Muscle layer of colon (tissue), 2 donors: Measurements from ENCODE around the gene SUSD1.

ENCODE experiments used
- H3K27ac ChIP-seq: one replicate; pipeline ENCODE4 v1.7.0; 2013; ENCODE audit warnings: low read depth, mild to moderate bottlenecking, low read length, moderate library complexity
- H3K27me3 ChIP-seq, 2 donors: one replicate each; pipeline ENCODE4 v1.7.0; 2013; ENCODE audit warnings: low read length in 2 of 2, mild to moderate bottlenecking in 2 of 2; ENCODE audit not compliant: insufficient read depth in 2 of 2, control insufficient read depth in 1 of 2
- H3K36me3 ChIP-seq: one replicate; pipeline ENCODE4 v1.7.0; 2013; ENCODE audit warnings: mild to moderate bottlenecking, low read length; ENCODE audit not compliant: insufficient read depth
- H3K4me1 ChIP-seq: one replicate; pipeline ENCODE4 v1.7.0; 2013; ENCODE audit warnings: mild to moderate bottlenecking, low read length; ENCODE audit not compliant: insufficient read depth
- H3K4me3 ChIP-seq, 2 donors: one replicate each; pipeline ENCODE4 v1.7.0; 2013; ENCODE audit warnings: low read length in 2 of 2, low read depth in 1 of 2, mild to moderate bottlenecking in 1 of 2, moderate library complexity in 1 of 2
- H3K9ac ChIP-seq: one replicate; pipeline ENCODE4 v1.7.0; 2013; ENCODE audit warnings: low read length
- H3K9me3 ChIP-seq: one replicate; pipeline ENCODE4 v1.7.0; 2013; ENCODE audit warnings: mild to moderate bottlenecking, low read length
- donor health status: abdominal sarcoma.
- donor health status: Adenocarcinoma of cecum.

The SUSD1 gene

GRCh38 chr9:112032743-112033142, 142.4 kb downstream of the SUSD1 start:
- Histone ChIP-seq H3K27ac (no peak overlapping the region), H3K27me3 (no peaks in the 10 kb centered on the region), H3K4me1 (peaks cover 12% of the 10 kb centered on the region), H3K9ac (no peak overlapping the region), H3K4me3 (no peak overlapping the region), H3K9me3 (no peaks in the 10 kb centered on the region), H3K36me3 (no peaks in the 10 kb centered on the region)

DNA sequence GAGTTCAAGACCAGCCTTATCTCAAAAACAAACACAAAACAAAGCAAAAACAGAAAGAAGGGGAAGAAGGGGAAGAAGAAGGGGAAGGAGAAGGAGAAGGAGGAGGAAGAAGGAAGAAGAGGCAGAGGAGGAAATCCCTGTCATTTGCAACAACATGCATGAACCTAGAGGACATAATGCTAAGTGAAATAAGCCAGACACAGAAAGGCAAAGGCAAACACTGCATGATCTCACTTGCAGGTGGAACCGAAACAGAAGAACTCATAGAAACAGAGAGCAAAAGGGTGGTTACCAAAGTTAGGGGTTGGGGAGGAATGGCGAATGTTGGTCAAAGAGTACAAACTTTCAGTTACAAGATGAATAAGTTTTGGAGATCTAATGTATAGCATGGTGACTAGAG, 143.1 kb downstream of the SUSD1 start:
- Histone ChIP-seq H3K9me3 (no peaks in the 10 kb centered on the region), H3K36me3 (no peaks in the 10 kb centered on the region), H3K27ac (no peak overlapping the region), H3K4me1 (peaks cover 8% of the 10 kb centered on the region), H3K27me3 (no peaks in the 10 kb centered on the region), H3K9ac (no peak overlapping the region), H3K4me3 (no peak overlapping the region)

GRCh38 chr9:112031400-112031799, 143.7 kb downstream of the SUSD1 start:
- peaks cover 8% of the 10 kb centered on the region for H3K4me1 ChIP-seq
- H3K27ac ChIP-seq, result no peak overlapping the region
- no peaks in the 10 kb centered on the region for H3K27me3 ChIP-seq
- no peaks in the 10 kb centered on the region for H3K9me3 ChIP-seq
- H3K9ac ChIP-seq, result no peak overlapping the region
- no peaks in the 10 kb centered on the region for H3K36me3 ChIP-seq
- H3K4me3 ChIP-seq, result no peak overlapping the region

- Histone ChIP-seq H3K27ac (no peak overlapping the region), H3K27me3 (no peaks in the 10 kb centered on the region), H3K36me3 (no peaks in the 10 kb centered on the region), H3K4me3 (no peak overlapping the region), H3K9me3 (no peaks in the 10 kb centered on the region), H3K4me1 (peaks cover 8% of the 10 kb centered on the region), H3K9ac (no peak overlapping the region)
Observed at GRCh38 chr9:112029921-112030444, 145.1 kb downstream of the SUSD1 start.

DNA sequence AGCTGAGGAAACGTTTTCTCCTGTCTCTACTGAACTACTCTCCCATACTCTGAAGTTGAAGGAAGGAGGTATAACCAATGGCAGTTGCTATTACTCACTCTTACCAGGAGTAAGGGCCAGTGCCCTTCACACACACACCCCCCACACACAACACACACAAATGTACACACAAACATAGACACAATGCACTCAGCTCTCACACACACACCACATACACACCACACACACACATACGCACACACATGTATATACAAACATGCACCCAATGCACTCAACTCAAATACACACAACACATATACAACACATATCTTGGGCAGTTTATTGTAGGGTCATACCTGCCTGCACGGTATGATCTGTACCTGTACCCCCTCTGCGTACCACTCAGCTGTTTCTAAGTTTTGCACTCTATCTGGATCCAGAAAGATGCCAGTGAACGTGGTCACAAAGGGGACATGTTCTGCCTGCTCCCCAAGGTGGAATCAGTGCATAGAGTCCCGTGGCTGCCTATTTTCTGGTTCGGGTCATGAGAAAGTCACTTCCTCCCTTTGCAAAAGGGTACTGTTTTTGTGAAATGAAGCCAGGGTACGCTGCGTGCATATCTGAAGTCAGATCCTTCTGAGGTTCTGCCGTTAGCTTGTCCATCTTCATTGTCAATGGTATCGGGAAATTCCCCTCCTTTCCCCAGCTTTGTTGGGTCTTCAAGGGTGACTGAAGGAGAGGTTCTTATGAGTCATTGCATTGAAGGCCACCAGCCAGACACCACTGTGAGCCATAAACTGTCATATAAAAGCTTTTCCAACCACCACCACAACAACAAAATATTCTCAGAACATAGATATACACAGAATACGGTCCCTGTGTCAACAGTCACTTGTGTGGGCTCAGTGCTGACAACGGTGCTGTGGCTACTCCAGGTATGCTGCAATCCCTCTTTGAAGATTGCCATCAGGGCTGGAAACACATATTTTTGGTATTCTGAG, 146.6 kb downstream of the SUSD1 start:
- H3K27me3 ChIP-seq, result no peaks in the 10 kb centered on the region
- peaks cover 8% of the 10 kb centered on the region for H3K4me1 ChIP-seq
- H3K36me3 ChIP-seq, result no peaks in the 10 kb centered on the region
- H3K9me3 ChIP-seq, result no peaks in the 10 kb centered on the region
- H3K9ac ChIP-seq, result no peak overlapping the region
- H3K27ac ChIP-seq, result no peak overlapping the region
- no peak overlapping the region for H3K4me3 ChIP-seq

- H3K36me3 ChIP-seq, result no peaks in the 10 kb centered on the region
- no peak overlapping the region for H3K4me3 ChIP-seq
- no peaks in the 10 kb centered on the region for H3K27me3 ChIP-seq
- H3K9ac ChIP-seq, result no peak overlapping the region
- no peaks in the 10 kb centered on the region for H3K9me3 ChIP-seq
- H3K27ac ChIP-seq, result no peak overlapping the region
- H3K4me1 ChIP-seq, result peaks cover 16% of the 10 kb centered on the region
Observed at GRCh38 chr9:112025850-112026249, 149.2 kb downstream of the SUSD1 start.

- Histone ChIP-seq H3K27me3 (no peaks in the 10 kb centered on the region), H3K9ac (no peak overlapping the region), H3K4me3 (no peak overlapping the region)
Observed at GRCh38 chr9:112021742-112022141, 153.4 kb downstream of the SUSD1 start.

DNA sequence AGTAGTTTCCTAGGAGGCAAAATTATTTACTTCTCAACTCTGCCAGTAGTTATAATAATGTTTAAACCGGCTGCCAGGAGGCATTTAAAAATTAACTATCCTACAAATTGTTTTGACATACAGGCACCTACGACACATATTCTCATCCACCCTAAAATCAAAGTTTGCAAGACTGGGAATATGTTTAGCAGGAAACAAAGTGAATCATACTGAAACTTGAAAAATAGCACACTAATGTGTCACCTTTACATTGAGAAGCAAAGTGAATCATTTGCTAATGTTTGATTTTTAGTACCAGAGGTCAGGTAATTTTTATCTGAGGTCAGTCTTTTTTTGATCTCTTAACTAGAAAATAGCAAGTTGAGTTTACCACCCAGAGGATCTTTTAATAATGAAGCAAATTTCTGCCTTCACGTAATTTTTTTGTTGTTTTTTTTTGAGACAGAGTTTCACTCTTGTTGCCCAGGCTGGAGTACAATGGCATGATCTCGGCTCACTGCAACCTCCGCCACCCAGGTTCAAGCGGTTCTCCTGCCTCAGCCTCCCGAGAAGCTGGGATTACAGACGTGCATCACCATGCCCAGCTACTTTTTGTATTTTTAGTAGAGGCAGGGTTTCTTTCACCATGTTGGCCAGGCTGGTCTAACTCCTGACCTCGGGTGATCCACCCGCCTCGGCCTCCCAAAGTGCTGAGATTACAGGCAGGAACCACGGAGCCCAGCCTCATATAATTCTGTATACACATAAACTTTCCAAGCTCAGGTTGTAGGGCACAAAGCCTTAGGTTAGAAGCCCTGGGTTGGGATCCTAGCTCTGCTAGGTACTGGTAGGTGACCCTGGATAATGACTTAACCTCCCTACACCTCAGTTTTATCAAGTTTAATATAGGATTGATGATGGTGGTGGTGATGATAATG, 154.2 kb downstream of the SUSD1 start:
- Histone ChIP-seq H3K4me1 (peaks cover 8% of the 10 kb centered on the region), H3K36me3 (no peaks in the 10 kb centered on the region), H3K9me3 (no peaks in the 10 kb centered on the region), H3K4me3 (no peak overlapping the region), H3K27ac (no peak overlapping the region), H3K9ac (no peak overlapping the region), H3K27me3 (no peaks in the 10 kb centered on the region)

More at GRCh38 chr9:112021742-112022141, 153.4 kb downstream of the SUSD1 start:
- no peaks in the 10 kb centered on the region for H3K9me3 ChIP-seq
- no peak overlapping the region for H3K27ac ChIP-seq
- H3K4me1 ChIP-seq, result peaks cover 8% of the 10 kb centered on the region
- no peaks in the 10 kb centered on the region for H3K36me3 ChIP-seq

DNA sequence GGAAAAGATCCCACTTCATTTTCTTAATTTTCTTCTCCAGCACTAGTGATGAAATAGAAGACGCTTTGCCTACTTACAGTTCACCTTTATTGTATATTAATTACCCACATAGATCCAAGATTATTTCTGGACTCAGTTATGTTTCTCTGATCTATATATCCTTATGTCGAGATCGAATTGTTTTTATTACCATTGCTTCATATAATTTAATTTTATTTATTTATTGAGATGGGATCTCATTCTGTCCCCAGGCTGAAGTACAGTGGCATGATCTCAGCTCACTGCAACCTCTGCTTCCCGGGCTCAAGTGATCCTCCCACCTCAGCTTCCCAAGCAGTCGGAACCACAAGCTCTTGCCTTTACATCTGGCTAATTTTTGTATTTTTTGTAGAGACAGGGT, 157.2 kb downstream of the SUSD1 start:
- H3K36me3 ChIP-seq, result no peaks in the 10 kb centered on the region
- no peaks in the 10 kb centered on the region for H3K27me3 ChIP-seq
- no peak overlapping the region for H3K4me3 ChIP-seq
- peaks cover 13% of the 10 kb centered on the region for H3K4me1 ChIP-seq
- H3K9ac ChIP-seq, result no peak overlapping the region
- no peak overlapping the region for H3K27ac ChIP-seq
- no peaks in the 10 kb centered on the region for H3K9me3 ChIP-seq

DNA sequence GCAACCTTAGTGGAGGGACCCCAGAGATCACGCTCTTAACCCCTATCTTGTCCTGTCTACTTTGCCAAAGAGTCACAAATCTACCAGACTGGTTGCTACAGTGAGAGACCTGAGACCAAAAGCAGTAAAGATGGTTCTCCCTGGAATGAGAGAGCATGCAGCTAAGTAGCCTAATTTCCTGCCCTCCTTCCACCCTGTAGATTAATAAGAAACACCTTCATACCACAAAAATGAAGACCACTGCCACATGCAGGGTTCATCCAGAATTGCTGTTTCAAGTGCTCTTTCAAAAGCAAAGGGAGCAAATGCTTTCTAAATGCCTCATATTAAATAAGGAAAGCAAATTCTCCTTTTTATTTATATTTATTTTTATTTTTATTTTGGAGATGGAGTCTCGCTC, 159.4 kb downstream of the SUSD1 start:
- Histone ChIP-seq H3K36me3 (no peaks in the 10 kb centered on the region), H3K9ac (no peak overlapping the region), H3K4me1 (peaks cover 24% of the 10 kb centered on the region), H3K27me3 (no peaks in the 10 kb centered on the region), H3K27ac (no peak overlapping the region), H3K9me3 (no peaks in the 10 kb centered on the region), H3K4me3 (no peak overlapping the region)

DNA sequence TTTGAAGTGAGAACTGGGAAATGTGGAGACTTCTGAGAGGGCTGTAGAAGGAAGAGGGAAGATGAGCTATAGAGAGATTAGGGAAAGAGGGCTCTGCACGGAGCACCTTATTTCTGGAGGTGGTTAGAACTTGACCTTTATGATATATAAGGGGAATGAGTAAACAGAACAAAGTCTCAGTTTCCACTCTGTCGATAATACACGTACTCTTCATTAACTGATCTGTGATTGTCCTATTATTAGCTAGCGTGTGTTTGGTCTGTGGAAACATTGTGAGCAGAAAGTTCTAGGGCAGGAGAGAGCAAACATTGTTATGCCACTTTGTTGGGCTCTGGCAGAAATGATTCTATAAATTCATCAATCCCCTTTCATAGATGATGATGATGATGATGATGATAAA, 159.9 kb downstream of the SUSD1 start:
- no peak overlapping the region for H3K4me3 ChIP-seq
- H3K36me3 ChIP-seq, result no peaks in the 10 kb centered on the region
- H3K9ac ChIP-seq, result no peak overlapping the region
- H3K27me3 ChIP-seq, result no peaks in the 10 kb centered on the region
- H3K9me3 ChIP-seq, result no peaks in the 10 kb centered on the region
- H3K27ac ChIP-seq, result no peak overlapping the region
- peaks cover 24% of the 10 kb centered on the region for H3K4me1 ChIP-seq
